Right lobe of liver (tissue), 4 donors: ENCODE data around the gene LANCL2.
"Not testable (repeated sequence)": the region's sequence is repeated elsewhere in the genome, so short reads cannot be mapped to it uniquely, and the experiment has no call there.

ENCODE experiments used
- CTCF ChIP-seq, 4 donors: fragments of 200-600 bp in 3 of 4; fragments of 450-650 bp in 1 of 4; IDR thresholded peaks; one replicate each; pipeline versions ENCODE4 v1.5.1 to v1.8.0; 2016 to 2022; ENCODE audit warnings: antibody characterized with exemption in 4 of 4, mild to moderate bottlenecking in 2 of 4
- POLR2A ChIP-seq: fragments of 450-650 bp; IDR thresholded peaks from one replicate; pipeline ENCODE4 v1.6.1; 2017; ENCODE audit warnings: antibody characterized with exemption, mild to moderate bottlenecking
- donor health status: DM: no; HTN: no; CAD: no.
- donor health status: DM: no; HTN: no; CAD: no.
- donor health status: DM: no; HTN: yes; CAD: no.

DNA sequence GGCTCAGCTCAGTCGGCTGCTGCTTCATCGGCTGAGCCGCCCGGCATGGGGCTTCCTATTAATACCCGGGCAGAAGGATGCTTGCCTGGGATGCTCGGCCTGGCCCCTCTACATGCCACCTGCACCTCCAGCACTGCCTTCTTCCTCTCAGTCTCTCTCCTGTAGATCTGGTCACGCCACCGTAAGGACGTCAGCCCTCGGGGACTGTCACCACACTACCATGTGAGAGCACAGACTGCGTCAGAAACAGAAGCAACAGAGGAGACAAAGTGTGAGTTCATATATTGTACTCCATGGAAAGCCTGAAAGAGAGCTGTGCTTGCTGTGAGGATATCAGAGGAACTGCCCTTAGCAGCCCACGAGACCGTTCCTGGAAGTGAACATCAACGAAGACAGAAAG, 107.3 kb downstream of the LANCL2 start:
- not testable (repeated sequence) for TF ChIP-seq CTCF (IDR thresholded peaks at IDR 0.05); POLR2A
